EH (cell line): ENCODE results near the gene GLB1L3.
A peak's percentile ranks its signal among the peaks of the same experiment; 100 is the strongest.
"Not testable (repeated sequence)": the region's sequence is repeated elsewhere in the genome, so short reads cannot be mapped to it uniquely, and the experiment has no call there.

ENCODE experiments used
- DNase-seq: peaks from one replicate; pipeline ENCODE4 v3.0.0-alpha.2; 2015; ENCODE audit warnings: low read depth

GLB1L3 gene

DNA sequence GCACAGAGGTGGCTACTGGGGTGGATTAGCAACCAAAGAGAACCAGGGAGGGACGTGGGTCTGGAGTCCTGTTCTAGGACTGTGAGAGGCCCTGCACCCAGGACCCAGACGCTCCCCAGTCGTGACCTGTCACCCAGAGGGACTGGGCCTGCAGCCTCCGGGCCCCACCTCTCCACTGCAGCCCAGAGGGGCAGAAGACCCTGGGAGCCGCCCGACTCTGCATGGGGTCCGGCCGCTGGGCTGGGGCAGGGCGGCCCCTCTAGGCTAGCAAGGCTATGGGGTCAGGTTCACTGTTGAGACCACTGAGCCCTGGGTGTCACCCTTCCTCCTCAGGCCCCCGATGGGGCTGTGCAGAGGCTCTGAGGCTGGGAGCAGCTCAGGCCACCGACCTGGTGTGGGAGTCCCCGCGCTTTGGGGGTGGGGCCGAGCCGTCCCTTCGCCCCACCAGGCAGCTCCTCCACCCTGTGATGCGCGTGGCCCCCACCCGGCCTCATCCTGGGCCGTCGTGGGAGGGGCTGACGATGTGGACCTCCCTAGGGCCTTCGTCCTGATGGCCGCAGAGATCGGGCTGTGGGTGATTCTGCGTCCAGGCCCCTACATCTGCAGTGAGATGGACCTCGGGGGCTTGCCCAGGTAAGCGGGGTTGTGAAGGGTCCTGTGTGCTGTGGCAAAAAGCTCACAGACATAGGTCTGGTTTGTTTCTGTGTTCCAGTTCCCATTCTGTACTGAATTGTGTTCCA, 68.5 kb downstream of the GLB1L3 start:
- DNase-seq: not testable (repeated sequence)

DNA sequence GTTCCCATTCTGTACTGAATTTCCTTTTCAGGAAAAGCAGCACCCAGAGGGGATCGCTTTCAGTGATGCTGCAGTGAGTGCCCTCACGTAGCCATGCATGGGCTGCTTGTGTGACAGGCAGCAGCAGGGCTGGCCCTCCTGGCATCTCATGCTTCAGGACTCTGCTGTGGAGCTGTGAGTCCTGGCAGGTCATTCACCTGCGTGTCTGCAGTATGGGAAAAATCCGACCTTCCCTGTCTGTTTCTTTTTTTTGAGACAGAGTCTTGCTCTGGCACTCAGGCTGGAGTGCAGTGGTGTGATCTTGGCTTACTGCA, 69.0 kb downstream of the GLB1L3 start:
- no peak for DNase-seq

DNA sequence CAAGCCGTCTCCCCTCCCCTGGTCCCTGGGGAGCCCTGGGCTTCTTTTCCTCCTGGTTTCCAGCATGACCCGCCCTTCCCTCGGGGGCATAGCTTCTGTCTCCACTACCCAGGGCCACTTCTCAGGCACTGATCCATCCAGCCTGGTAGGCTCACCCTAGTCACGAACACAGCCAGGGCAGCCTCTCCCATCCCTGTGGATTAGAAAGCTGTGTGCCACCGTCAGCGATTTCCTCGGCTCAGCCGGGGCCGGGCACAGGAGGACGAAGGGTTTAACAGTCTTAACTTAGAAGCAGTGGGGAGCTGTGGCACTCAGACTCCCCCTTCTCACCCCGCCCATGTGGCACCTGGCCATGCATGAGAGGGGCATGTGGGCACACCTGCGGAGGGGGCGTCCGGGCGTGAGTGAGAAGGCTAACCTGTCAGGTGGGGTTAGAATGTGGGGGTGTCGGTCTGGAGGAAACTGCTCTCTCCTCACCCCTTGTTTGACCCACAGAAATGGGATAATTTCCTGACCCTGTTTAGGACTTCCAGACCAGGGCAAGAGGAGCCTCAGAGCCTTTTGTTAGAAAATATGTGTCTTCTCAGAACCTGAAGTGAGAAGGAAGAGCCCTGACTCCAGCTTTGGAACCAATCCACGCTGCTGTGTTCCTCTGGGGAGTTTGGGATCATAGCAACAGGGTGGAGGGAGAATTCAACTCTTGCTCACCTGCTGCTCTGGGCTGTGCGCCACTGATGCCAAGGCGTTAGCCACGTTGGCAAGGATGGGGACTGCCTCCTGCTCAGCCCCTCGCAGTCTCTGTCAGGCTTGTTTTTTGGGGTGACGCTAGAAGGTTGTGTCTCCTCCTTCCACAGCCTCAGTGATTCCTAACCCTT, 70.2 kb downstream of the GLB1L3 start:
- no peak for DNase-seq

DNA sequence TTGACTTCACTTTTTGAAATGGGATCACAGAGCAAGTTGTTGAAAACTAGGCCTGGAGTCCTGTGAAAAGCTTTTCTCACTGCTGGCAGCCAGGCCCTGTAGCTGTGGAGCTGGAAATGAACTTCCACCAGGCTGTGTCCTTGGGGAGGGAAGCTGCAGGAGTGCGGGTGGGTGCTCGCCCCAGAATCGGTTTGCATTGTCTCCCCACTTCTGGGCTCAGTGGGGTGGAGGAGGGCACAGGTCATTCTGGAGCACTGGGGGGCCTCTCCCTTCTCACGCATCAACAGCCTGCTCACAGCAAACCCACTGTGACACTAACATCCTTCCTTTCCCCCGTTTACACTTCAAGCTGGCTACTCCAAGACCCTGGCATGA, 70.8 kb downstream of the GLB1L3 start:
- no peak for DNase-seq

DNA sequence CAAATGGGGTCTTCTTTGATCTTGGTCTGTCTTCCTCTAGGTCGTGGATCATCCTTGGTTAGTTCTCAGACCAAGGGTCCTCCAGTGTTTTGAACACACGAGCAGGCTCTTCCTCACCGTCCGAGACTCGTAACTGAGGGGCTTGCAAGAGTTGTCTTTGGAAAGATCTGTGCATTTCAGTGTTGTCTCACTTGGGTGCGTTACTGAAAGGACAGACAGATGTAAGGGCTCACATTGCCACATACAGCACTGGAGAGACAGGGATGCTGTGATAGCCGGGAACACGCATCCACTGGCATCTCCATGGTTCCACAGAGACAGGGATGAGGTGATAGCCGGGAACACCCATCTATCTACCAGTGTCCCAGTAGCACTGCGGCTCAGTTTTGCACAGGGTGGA, 71.3 kb downstream of the GLB1L3 start:
- DNase-seq: no peak

DNA sequence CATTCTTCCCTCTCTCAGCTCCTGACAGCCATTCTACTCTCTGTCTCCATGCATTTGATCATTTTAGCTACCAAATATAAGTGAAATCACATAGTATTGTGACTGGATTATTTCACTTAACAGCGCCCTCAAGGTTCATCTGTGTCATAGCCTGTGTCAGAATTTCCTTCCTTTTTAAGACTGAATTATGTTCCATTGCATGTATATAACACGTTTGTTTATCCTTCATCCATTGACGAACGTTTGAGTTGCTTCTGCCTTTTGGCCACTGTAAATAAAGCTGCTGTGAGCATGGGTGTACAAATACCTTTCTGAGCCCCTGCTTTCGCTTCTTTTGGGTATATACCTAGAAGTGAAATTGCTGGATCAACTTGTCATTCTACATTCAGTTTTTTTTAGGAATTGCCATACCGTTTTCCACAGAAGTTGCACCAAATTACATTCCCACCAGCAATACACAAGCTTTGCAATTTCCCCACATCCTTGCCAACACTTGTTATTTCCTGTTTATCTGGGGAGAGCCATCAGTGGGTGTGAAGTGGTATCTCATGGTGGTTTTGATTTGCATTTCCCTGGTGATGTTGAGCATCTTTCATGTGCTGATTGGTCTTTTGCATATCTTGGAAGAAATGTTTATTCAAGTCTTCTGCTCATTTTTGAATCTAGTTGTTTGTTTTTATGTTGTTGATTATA, 73.1 kb downstream of the GLB1L3 start:
- DNase-seq: no peak

DNA sequence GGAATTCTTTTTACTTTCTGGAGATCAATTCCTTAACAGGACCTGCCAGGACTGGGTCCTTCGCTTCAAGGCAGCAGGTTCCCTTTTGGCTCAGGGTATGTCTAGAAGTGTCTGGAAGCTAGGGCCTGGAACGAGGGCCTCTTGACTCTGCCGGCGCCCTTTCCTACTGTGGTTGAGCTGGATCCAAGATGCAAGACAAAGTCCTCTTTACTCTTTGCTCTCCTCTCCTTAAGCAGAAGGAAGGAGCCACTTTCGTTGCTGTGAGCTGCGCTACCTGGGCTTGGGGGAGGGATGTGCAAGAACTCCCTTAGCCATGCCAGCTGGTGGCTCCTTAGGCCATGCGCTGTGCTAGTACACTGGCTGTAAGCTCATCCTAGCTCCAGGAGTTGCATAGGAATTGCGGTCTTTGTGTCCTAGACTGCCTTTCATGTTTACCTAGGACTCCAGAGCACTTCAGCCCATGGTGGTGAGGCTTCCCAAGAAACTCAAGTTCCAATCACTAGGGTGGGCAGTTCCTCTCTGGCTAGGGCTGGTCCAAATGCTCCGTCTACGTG, 73.7 kb downstream of the GLB1L3 start:
- no peak for DNase-seq

DNA sequence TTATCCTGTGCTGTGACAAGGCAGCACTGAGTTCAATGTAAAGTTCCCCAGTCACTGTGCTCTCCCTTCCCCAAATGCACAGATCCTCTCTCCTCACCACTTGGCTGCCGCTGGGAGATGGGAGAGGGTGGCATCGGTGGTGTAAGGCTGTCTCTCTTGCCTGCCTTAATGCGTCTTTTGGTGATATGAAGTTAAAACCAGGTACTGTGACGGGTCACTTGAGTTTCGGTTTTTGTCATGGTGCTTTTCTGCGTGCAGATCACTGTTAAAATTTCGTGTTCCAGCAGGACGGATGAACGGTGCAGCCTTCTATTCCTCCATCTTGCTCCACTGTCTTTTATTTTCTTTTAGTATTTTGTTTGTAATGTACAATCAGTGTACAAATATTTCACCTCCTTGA, 74.2 kb downstream of the GLB1L3 start:
- DNase-seq: no peak

DNA sequence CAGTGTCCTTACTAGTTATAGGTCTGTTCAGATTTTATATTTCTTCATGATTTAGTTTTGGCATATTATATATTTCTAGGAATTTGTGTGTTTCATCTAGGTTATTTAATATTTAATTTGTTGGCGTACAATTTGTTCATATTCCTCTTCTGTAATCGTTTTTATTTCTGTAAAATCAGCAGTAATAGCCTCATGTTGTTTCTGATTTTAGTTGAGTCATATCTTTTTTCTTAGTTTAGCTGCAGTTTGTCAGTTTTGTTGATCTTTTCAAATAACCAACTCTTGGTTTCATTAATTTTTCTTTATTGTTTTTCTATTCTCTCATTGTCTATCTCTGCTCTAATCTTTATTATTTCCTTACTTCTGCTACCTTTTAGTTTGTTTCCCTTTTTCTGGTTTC, 75.9 kb downstream of the GLB1L3 start:
- no peak for DNase-seq

DNA sequence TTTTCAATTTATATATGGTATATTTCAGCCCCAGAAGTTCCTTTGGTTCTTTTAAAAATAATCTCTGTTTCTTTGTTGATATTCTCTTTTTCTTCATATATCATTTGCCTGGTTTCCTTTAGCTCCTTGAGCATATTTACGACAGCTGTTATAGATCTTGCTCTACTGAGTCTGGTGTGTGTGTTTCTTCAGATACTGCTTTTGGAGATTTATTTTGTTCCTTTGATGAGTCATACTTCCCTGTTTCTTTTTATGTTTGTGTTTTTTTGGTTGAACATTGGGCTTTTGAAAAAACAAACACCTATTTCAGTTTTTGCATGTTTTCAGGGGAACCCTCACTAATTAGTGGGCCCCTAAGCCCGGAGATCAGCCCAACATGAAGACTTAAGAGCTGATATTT, 79.0 kb downstream of the GLB1L3 start:
- no peak for DNase-seq

DNA sequence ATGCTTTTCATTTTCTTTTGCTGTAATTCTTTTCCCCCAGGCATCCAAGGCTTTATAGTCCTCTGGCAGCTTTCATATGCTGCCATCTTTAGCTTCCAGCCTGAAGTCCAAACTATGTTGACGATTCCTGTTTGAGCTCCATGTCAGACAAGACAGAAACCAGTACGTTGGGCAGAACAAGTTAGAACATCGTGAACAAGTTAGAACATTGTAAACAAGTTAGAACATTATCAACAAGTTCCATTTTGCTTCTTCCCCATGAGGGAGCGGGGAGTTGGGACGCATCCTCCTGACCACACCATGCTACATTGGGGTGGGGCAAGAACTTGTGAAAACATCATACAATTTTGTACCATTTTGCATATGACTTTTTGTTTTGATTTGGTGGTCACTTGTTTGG, 79.5 kb downstream of the GLB1L3 start:
- no peak for DNase-seq

DNA sequence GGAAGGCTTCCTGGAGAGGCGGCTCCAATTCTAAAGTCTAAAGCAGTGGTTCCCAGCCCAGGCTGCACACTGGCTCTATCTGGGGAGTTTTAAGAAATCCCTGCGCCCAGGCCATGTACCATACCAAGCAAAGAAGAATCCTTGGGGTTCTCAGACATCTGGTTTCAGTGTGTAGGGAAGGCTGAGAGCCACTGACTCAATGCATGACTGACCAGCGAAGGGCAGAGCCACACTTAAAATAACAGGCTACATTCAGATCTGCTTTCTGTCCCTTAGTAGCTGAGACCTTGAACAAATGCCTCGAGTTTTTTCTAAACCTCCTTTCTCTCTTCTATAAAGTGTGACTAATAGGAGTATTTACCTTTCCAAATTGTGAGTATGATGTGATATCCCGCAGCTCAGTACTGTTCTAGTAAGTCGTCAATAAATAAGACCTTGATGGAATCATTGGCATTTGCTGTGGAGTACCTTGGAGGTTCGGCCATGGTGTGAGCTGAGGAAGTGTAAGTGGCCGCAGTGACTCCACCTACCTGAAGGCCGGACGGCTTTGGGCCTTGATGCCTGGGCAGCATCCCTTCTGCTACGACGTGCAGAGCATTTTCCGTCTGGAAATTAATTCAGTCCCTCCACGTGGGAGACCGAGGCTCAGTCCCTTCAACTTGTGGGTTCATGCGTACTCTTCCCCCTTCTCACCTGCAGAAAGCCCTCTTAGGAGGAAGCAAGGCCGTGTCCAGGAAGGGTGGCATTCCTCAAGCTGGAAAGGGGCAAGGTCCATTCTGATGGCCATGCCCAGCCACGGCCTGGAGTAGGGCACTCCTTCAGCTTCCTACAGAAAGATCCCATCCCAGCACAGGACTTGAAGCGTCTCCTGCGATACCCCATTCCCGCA, 80.7 kb downstream of the GLB1L3 start:
- no peak for DNase-seq

DNA sequence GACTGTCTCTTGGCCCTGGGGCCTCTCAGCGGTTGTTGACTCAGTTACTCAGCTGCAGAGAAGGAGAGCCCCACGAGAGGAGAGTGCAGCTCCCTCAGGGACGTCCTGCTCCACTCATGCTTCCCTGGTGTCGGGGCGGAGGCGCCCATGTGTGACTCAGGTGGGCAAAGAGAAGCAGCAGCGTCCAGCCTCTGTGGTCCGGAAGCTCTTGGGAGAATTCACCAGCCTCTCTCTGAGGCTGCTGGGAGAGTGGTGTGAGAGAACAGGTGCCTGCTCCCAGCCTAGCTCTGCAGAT, 81.3 kb downstream of the GLB1L3 start:
- DNase-seq: no peak

DNA sequence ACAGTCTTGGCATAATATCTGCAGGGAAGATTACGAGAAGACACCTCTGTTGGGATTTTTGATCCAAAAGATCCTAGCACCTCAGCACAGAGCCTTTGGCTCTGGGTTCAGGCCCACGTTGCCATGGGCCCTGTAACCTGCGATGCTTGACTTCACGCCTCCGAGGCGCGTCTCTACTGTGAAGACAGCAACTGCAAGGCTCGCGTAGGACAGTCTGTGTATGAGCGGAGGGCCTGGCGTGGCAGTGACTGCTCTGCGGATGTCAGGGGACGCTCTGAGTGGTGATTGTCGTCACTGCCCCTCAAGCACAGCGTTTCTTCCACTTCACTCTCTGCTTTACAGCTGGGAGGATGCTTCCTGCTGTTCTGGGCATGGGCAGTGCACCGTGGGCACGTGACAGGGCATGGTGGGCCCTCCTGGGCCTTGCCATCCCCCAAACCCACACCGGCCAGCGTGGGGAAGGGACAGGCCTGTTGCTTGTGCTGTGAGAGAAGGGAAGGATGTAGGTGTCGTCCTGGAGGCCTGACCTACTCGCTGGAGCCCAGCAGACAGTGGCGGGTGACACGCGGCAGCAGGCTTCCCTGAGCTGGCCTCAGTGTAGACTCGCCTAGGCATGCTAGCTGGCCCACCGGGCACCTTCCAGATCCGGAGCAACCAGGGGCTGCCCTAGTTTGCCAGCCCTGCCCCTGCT, 82.1 kb downstream of the GLB1L3 start:
- no peak for DNase-seq

DNA sequence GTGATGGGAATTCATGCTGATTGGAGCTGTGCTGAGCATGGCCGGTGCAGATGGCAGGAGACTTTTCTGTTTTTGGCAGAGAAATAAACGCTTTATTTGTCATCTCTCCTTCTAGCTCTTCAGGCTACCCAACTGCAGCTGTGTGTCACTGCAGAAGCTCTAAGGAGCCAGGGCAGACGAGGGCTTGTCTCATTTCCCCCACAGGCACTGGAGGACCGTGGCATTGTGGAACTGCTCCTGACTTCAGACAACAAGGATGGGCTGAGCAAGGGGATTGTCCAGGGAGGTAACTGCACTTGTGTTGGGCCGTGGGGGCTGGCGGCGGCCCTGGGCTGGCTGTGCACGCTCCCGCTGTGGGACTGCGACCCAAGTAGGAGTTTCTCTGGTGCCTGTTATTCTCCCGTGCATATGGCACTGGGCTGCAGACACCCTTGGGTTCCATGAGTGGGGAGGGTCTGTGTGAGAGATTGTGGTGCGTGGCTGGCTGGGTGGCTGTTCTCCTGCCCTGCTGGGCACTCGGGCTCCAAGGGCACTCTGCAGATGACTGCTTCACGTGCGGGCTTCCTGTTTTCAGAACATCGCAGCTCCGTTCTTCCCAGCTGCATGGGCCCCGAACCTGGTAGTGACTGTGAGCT, 82.8 kb downstream of the GLB1L3 start:
- no peak for DNase-seq

DNA sequence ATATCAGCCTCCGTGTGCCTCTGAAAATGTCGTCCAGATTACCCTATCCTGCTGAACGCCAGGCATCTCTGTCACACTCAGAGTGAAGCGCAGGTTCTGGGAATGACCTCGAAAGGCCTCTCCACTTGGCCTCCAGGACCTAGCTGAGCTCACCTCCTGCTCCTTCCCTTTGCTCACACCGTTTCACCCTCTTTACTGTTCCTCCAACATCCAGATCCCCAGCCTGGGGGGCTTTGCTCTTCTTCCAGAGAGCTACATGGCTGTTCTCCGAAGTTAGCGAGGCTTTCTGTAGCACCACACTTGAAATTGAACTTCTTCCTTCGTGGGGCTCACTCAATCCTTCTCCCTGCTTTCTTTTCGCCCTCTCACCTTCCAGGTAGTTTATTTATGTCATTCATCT, 83.5 kb downstream of the GLB1L3 start:
- no peak for DNase-seq

DNA sequence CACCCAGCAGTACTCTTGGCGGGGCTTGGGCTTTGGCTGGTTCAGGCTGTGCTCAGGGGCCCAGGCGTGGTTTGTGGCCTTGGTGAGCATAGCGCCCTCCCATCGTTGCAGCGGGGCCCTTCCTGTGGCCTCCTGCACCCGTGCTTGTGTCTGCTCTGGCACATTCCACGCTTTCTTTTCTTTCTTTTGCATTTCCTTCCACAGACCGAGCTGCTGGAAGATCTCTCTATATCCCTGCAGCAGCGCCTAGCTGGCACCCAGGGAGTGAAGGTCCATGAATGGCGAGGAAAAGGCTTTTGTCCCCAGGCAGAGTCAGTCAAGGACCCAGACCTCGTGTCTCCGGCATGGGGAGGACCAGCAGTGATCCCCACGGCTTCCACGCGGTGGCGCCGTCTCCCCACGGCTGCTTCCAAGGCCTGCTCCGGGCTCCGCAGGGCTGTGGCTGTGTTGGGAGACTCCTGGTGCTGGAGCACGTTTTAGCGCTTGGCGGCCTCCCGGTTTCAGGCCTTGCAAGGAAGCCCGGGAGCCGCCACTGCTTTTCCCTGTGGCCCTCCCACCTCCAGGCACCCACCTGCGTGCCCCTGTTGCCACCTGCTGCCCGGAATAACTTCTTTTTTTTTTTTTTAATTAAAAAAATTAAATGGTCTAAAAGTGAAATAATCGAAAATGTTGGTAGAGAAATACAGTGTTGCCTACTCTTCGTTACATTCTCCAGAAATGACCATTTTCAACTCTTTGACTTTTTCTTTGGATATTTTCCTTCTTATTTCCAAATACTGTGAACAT, 84.1 kb downstream of the GLB1L3 start:
- peak; percentile 6 for DNase-seq

DNA sequence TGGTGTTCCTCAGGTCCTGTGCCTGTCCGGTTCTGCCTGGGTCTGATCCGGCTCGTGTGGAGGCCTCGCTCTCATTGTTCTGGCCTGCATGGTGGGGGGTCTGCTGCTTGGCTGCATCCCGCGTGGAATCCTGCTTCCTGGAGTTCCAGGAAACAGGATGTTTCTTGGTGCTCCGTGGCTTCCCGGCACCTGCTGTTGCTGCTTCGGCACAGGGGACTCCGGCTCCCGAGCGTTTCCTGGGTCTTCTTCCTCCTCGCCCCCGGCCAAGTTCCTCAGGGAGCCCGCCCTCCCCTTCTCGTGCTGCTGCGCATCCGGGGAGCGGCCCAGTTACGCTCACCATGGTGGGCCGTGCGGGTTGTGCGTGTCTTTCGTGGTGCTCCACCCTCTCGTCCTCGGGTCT, 85.5 kb downstream of the GLB1L3 start:
- no peak for DNase-seq

DNA sequence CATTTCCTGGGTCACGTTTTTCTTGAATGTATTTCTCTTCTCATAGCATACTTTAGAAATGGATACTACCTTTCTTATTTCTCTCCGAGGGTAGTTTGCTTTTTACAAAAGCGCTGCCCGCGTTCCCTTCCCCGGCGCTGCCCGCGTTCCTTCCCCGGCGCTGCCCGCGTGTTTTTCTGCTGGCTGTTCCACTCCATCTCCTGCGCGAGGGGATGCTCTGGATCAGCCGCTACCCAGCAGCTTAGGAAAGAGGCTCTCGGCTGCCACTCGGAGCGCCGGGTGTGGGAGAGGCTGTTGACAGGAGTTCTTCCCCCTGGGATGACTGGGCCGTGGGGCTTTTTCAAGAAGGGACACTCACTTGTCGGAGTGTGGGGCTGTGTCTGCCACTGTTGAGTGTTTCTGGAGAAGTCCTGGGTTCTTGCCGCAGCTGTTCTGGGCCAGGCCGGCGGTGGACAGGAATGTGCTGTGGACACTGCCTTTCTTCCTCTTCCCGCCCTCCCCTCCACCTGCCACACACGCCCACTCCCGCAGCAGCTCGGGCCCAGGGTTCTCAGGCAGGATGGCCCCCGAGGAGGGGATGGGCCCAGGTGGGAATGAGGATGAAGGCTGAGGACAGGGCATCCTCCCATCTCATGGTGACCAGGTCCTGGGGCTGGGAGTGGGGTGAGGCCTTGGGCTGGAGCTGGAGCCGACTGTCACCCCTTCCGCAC, 86.2 kb downstream of the GLB1L3 start:
- DNase-seq: no peak

DNA sequence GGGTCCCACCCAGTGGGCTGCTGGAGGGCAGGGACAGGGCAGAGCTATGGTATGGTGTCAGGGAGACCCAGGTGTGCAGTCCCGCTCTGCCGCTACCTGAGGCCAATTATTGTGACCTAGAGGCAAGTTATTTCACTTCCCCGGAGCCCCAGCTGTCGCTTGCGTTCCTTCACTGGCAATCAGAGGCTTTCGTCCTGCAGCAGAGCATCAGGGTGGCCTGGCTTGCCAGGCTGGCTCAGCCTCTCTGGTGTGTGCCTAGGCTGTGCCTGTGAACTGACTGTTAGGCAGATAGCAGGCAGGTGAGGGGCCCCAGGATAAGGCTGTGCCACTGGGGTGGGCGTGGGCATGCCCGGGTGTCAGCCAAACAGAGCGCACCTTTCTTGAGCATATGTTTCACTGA, 87.0 kb downstream of the GLB1L3 start:
- DNase-seq: no peak
